PC-3 (cell line): ENCODE measurements around the gene ITM2C.

Experiments used
- EZH2 ChIP-seq: fragments of 300-600 bp; sonication (generic); IDR thresholded peaks from one replicate; pipeline ENCODE4 v1.6.1; 2017; ENCODE audit warnings: antibody characterized with exemption, mild to moderate bottlenecking, low read length; ENCODE audit not compliant: unreplicated experiment
- EZH2phosphoT487 ChIP-seq: fragments of 300-600 bp; sonication (generic); IDR thresholded peaks from 2 replicates; pipeline ENCODE4 v1.6.1; 2018; ENCODE audit warnings: mild to moderate bottlenecking, antibody characterized with exemption, low read length, borderline replicate concordance
- TF ChIP-seq, protein P1 (sequence below): fragments of 300-600 bp; sonication (generic); conservative IDR thresholded peaks from 2 replicates; pipeline ENCODE4 v1.5.1; 2017; ENCODE audit warnings: antibody characterized with exemption, low read depth, mild to moderate bottlenecking, low read length

- TF ChIP-seq EZH2 (no peak), EZH2phosphoT487 (no peak)
- TF ChIP-seq, protein P1, sequence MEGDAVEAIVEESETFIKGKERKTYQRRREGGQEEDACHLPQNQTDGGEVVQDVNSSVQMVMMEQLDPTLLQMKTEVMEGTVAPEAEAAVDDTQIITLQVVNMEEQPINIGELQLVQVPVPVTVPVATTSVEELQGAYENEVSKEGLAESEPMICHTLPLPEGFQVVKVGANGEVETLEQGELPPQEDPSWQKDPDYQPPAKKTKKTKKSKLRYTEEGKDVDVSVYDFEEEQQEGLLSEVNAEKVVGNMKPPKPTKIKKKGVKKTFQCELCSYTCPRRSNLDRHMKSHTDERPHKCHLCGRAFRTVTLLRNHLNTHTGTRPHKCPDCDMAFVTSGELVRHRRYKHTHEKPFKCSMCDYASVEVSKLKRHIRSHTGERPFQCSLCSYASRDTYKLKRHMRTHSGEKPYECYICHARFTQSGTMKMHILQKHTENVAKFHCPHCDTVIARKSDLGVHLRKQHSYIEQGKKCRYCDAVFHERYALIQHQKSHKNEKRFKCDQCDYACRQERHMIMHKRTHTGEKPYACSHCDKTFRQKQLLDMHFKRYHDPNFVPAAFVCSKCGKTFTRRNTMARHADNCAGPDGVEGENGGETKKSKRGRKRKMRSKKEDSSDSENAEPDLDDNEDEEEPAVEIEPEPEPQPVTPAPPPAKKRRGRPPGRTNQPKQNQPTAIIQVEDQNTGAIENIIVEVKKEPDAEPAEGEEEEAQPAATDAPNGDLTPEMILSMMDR: no peak
Measured at GRCh38 chr2:230899287-230899686, 34.5 kb downstream of the ITM2C start.
